OCI-M2 (cell line): ENCODE data around the gene OMD.
"Not testable (repeated sequence)": the region's sequence is repeated elsewhere in the genome, so short reads cannot be mapped to it uniquely, and the experiment has no call there.

Experiments
- DNase-seq: peaks from one replicate; lab custom pipeline; 2025; ENCODE audit not compliant: unreplicated experiment; lab: John Stamatoyannopoulos, UW

Gene OMD

DNA sequence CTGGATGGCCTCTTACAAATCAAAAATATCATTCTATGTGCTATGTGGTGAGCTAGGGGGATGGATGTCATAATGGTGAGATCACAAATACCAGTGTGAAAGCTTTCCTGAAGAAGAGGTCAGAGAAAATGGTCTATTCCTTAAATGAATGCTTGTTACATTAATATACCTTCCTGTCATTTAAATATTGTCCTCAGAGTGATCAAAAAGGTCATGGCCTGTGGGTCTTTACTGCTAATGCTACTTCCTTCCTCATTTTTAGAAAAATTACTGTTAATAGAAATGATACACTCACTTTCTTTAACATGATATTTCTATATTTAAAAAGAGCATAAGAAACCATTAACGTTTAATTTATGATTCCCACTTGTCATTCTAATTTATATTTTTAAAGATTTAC, 9.7 kb downstream of the OMD start:
- no peak for DNase-seq

DNA sequence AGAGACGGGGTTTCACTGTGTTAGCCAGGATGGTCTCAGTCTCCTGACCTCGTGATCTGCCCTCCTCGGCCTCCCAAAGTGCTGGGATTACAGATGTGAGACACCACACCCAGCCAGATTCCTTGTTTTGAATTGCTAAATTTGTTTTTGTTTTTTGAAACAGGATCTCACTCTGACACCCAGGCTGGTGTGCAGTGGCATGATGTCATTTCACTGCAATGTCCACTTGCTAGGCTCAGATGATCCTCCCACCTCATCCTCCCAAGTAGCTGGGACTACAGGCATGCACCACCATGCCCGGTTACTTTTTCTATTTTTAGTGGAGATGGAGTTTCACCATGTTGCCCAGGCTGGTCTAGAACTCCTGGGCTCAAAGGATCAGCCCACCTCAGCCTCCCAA, 13.1 kb downstream of the OMD start:
- DNase-seq = not testable (repeated sequence)

GRCh38 chr9:92408747-92409478, 15.4 kb downstream of the OMD start:
- no peak for DNase-seq

- no peak for DNase-seq
Measured at GRCh38 chr9:92407818-92408217, 16.5 kb downstream of the OMD start.

- no peak for DNase-seq
Measured at GRCh38 chr9:92406477-92406876, 17.8 kb downstream of the OMD start.

- no peak for DNase-seq
Measured at GRCh38 chr9:92405818-92406217, 18.5 kb downstream of the OMD start.

- no peak for DNase-seq
Measured at GRCh38 chr9:92404042-92404836, 20.0 kb downstream of the OMD start, which contains the start of gene OGN. OGN (minus strand) TSS chr9:92404578; CDS start chr9:92403407, 1,171 bp downstream.

GRCh38 chr9:92402826-92403745, 21.2 kb downstream of the OMD start:
- no peak for DNase-seq

DNA sequence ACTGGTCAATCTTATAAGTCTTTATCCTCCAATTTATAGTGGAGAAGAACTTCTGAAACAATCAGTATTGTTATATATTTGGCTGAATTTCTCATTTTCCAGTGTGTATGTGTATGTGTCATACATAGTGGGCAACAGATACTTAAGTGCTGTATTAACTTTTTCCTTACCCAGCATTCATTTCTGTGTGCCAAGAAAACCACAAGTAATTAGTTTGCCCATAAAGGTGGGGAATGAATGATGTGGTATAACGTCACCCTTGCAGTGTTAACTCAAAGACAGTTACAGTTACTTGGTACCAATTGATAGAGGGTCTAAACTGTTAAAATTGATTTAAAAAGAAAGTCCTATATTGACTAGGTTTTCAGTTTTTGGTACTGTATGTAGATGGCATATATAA, 21.9 kb downstream of the OMD start:
- no peak for DNase-seq

- DNase-seq = no peak
Measured at GRCh38 chr9:92397853-92398252, 26.4 kb downstream of the OMD start.

- DNase-seq = no peak
Measured at GRCh38 chr9:92395617-92396016, 28.7 kb downstream of the OMD start.

DNA sequence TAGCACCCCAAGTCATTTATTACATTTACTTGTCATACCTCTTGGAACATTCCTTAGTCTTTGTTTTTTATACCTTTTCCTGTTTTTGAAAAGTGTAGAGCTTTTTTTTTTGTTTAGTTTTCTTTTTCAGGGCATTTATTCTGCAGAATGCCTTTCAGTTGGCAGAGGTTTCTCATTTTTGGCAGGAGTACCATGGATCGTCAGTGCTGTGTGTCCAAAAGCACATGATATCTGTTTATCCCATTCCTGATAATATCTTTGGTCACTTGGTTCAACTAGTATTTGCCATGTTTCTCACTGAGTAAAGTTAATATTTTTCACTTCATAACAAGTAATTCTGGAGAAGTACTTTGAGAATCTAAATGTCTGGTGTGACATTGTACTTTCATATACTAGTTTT, 30.6 kb downstream of the OMD start:
- no peak for DNase-seq

GRCh38 chr9:92392690-92393089, 31.6 kb downstream of the OMD start:
- no peak for DNase-seq

- DNase-seq = no peak
Measured at GRCh38 chr9:92385953-92386352, 38.3 kb downstream of the OMD start.

GRCh38 chr9:92385477-92385876, 38.8 kb downstream of the OMD start:
- DNase-seq = no peak

- no peak for DNase-seq
Measured at GRCh38 chr9:92385001-92385400, 39.3 kb downstream of the OMD start.

DNA sequence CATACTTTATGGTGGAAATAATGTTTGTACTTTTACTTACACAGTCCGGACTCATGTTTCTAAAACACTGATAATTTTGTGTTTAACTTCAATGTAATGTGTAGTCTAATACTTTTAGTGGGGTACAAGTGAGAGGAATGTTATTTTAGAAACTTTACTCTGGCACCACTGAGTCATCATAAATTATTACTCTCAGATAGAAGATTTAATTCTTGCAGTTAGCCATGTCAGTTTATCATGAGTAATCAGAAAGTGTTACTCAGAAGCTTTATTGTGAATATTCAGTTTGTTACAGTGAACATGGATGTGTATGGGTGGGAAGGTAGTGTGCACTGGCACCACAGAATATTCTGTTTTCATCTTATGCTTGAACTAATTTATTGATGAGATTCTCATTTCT, 39.9 kb downstream of the OMD start:
- no peak for DNase-seq

- DNase-seq = no peak
Measured at GRCh38 chr9:92381775-92382174, 42.5 kb downstream of the OMD start.

DNA sequence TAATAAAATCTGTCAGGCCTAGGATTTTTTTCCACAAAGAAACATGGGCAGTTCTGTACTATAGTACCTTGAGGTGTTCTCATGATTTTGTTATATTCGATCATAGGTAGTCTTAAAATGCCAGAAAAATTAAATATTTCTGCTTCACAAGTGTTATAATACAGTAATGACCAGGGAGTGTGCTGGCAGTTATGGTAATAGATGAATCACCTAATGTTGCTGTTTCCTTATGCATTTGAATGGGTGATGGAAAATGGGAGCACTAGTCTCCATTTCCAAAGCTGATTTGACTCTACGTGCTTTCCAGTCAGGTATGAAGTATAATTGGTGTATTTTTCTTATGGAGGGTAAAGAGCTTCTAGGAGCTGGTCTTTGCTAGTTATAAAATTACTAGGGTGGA, 43.7 kb downstream of the OMD start:
- DNase-seq = no peak

- DNase-seq = no peak
Measured at GRCh38 chr9:92378865-92379560, 45.3 kb downstream of the OMD start.

DNA sequence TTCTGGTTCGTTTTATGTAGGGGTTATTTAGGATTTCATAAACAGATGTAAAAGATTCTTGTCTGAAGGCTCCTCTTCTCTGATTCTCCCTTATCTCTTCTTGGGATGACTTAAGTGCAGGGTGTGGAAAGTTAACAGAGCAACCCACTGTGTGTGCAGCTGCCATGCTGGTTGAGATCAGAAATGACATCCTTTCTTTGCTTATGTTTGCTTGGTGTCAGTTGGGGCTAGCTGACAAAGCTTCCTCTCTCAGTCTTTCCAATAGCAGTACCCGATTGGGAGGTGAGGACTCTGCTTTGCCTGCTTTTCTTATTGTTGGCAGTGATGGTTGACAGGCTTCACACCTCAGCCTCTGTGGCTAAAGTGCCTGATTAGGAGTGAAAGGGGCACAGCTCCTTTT, 46.4 kb downstream of the OMD start:
- no peak for DNase-seq
